Caco-2 (cell line): ENCODE data around the gene UGT1A8. TPM values are rescaled to one million over a fixed set of nuclear protein-coding genes. Genes with fewer than 3 reads are reported as not detected.

Experiments
- BruUV-seq: library from RNA; stranded (reverse); fragments of 400-500 nt; replicated peaks from 2 replicates; lab custom pipeline; 2021; lab: Mats Ljungman, UMichigan
- CTCF ChIA-PET: fragments of 300-600 bp; sonication (Branson Sonifier 250); formaldehyde crosslinking; loops from one replicate; lab custom pipeline; 2022; ENCODE audit warnings: antibody characterized with exemption; lab: Charles Lee
- POLR2A ChIA-PET: fragments of 300-600 bp; sonication (Branson Sonifier 250); formaldehyde crosslinking; loops from one replicate; lab custom pipeline; 2022; ENCODE audit warnings: antibody characterized with exemption; lab: Charles Lee
- DNase-seq, 2 experiments: peaks; one replicate each; pipeline versions ENCODE4 v3.0.0 to v3.0.0-alpha.2; 2020 to 2022
- H3K27me3 ChIP-seq: replicated peaks from 2 replicates; pipeline ENCODE4 v1.6.0; 2011; ENCODE audit warnings: low read length; ENCODE audit not compliant: control insufficient read depth, insufficient read depth
- H3K36me3 ChIP-seq: 2 replicates; pipeline ENCODE4 v1.5.1; 2011; ENCODE audit warnings: low read length; ENCODE audit not compliant: control insufficient read depth, insufficient read depth
- H3K4me1 ChIP-seq: fragments of 250-450 bp; sonication (Bioruptor Pico); 2 replicates; pipeline ENCODE4 v1.5.1; 2020; ENCODE audit warnings: mild to moderate bottlenecking
- H3K4me3 ChIP-seq: 2 replicates; pipeline ENCODE4 v1.5.1; 2011; ENCODE audit warnings: low read depth, mild to moderate bottlenecking, control low read depth, low read length
- H3K9me3 ChIP-seq: fragments of 250-450 bp; sonication (Bioruptor Pico); 2 replicates; pipeline ENCODE4 v1.5.1; 2020; ENCODE audit warnings: mild to moderate bottlenecking, moderate library complexity
- H3K27ac Mint-ChIP-seq: one replicate; pipeline ENCODE4 v1.8.0; 2022; ENCODE audit warnings: mixed read lengths; ENCODE audit not compliant: unreplicated experiment
- H3K27me3 Mint-ChIP-seq: one replicate; pipeline ENCODE4 v1.8.0; 2022; ENCODE audit warnings: mixed read lengths; ENCODE audit not compliant: insufficient read depth, unreplicated experiment
- H3K36me3 Mint-ChIP-seq: one replicate; pipeline ENCODE4 v1.8.0; 2022; ENCODE audit warnings: mild to moderate bottlenecking, mixed read lengths; ENCODE audit not compliant: insufficient read depth, unreplicated experiment
- H3K4me1 Mint-ChIP-seq: one replicate; pipeline ENCODE4 v1.8.0; 2022; ENCODE audit warnings: low read depth, mixed read lengths; ENCODE audit not compliant: unreplicated experiment
- H3K4me3 Mint-ChIP-seq: one replicate; pipeline ENCODE4 v1.8.0; 2022; ENCODE audit warnings: mild to moderate bottlenecking, moderate library complexity, mixed read lengths; ENCODE audit not compliant: unreplicated experiment
- H3K9me3 Mint-ChIP-seq: one replicate; pipeline ENCODE4 v1.8.0; 2022; ENCODE audit warnings: mixed read lengths; ENCODE audit not compliant: unreplicated experiment
- intact Hi-C: fragments of 100-400 bp; cut with micrococcal nuclease; formaldehyde crosslinking; loops from one replicate; pipeline ENCODE4 v1.10.0; 2022; ENCODE audit not compliant: unreplicated experiment
- total RNA-seq: library from RNA; stranded (reverse); gene quantifications from 2 replicates; pipeline ENCODE4 v1.2.3, GENCODE V29; 2022
- TF ChIP-seq, protein P1 (sequence below), 2 experiments: fragments of 200-600 bp in 1 of 2; IDR thresholded peaks; 1 replicate in 1 of 2; 2 replicates in 1 of 2; pipeline versions ENCODE4 v1.5.1 to v1.8.0; 2011 to 2022; ENCODE audit warnings: antibody characterized with exemption in 1 of 2, control low read depth in 1 of 2, inconsistent platforms in 1 of 2, low read depth in 1 of 2, low read length in 1 of 2, mild to moderate bottlenecking in 1 of 2, moderate library complexity in 1 of 2; ENCODE audit not compliant: insufficient read depth in 1 of 2, severe bottlenecking in 1 of 2, unreplicated experiment in 1 of 2

UGT1A8 gene
- total RNA-seq, 1 experiment from 2014 or later: 0.50 TPM

DNA sequence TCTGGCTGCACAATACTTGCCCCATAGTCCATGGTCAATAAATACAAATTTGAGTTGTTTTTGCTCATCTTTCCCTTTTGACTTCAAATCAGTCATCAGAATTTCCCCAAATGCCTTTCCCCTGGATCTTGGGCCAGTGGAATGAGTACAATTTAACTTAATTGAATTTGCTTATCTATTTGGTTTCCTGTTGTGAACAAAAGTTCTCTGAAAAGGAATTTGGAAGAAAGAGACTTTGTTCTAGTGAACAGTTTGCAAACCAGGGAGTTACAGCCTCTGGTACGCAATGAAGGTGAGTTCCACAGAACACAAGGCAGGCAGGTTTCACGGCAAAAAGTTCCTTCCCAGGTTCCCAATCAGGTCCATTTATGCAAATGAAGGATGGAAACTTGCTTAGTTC lies 141.4 kb downstream of the UGT1A8 start:
- no peaks in the 10 kb centered on the region for H3K4me1 ChIP-seq
- TF ChIP-seq, protein P1, sequence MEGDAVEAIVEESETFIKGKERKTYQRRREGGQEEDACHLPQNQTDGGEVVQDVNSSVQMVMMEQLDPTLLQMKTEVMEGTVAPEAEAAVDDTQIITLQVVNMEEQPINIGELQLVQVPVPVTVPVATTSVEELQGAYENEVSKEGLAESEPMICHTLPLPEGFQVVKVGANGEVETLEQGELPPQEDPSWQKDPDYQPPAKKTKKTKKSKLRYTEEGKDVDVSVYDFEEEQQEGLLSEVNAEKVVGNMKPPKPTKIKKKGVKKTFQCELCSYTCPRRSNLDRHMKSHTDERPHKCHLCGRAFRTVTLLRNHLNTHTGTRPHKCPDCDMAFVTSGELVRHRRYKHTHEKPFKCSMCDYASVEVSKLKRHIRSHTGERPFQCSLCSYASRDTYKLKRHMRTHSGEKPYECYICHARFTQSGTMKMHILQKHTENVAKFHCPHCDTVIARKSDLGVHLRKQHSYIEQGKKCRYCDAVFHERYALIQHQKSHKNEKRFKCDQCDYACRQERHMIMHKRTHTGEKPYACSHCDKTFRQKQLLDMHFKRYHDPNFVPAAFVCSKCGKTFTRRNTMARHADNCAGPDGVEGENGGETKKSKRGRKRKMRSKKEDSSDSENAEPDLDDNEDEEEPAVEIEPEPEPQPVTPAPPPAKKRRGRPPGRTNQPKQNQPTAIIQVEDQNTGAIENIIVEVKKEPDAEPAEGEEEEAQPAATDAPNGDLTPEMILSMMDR (IDR thresholded peaks at IDR 0.05; ENCODE audit: insufficient read depth in 1 of 2, low read depth in 1 of 2, low read length in 1 of 2, severe bottlenecking in 1 of 2, unreplicated experiment in 1 of 2): no peak
- no peaks in the 10 kb centered on the region for H3K27me3 Mint-ChIP-seq
- intact Hi-C loops: no loop called here
- H3K4me3 ChIP-seq: no peak overlapping the region
- no peak for DNase-seq
- ChIA-PET POLR2A (no interaction called here), CTCF (no interaction called here)
- no peaks in the 10 kb centered on the region for H3K9me3 ChIP-seq
- no peak overlapping the region for H3K4me3 Mint-ChIP-seq
- no peak overlapping the region for H3K27ac Mint-ChIP-seq
- no peaks in the 10 kb centered on the region for H3K9me3 Mint-ChIP-seq
- H3K27me3 ChIP-seq: no peaks in the 10 kb centered on the region
- no TSS peak for BruUV-seq
- peaks cover 11% of the 10 kb centered on the region for H3K4me1 Mint-ChIP-seq
- H3K36me3 ChIP-seq: no peaks in the 10 kb centered on the region
- H3K36me3 Mint-ChIP-seq: peaks cover 5% of the 10 kb centered on the region

DNA sequence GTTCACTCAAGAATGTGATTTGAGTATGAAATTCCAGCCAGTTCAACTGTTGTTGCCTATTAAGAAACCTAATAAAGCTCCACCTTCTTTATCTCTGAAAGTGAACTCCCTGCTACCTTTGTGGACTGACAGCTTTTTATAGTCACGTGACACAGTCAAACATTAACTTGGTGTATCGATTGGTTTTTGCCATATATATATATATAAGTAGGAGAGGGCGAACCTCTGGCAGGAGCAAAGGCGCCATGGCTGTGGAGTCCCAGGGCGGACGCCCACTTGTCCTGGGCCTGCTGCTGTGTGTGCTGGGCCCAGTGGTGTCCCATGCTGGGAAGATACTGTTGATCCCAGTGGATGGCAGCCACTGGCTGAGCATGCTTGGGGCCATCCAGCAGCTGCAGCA lies 142.6 kb downstream of the UGT1A8 start, which contains the start of gene UGT1A1:
Gene UGT1A1 (plus strand): TSS at position 228 of the 400 bp plus-strand sequence. CDS start 18 bp downstream, at position 246.
- intact Hi-C loops: no loop called here
- H3K27me3 ChIP-seq: no peaks in the 10 kb centered on the region
- DNase-seq: no peak
- H3K27me3 Mint-ChIP-seq: no peaks in the 10 kb centered on the region
- no peak within 1 kb of the TSS for H3K27ac Mint-ChIP-seq
- peaks cover 10% of the 10 kb centered on the region for H3K36me3 Mint-ChIP-seq
- no peaks in the 10 kb centered on the region for H3K4me1 ChIP-seq
- H3K9me3 ChIP-seq: no peaks in the 10 kb centered on the region
- no peak within 1 kb of the TSS for H3K4me3 ChIP-seq
- POLR2A ChIA-PET: no interaction called here
- H3K9me3 Mint-ChIP-seq: no peaks in the 10 kb centered on the region
- H3K4me1 Mint-ChIP-seq: peaks cover 16% of the 10 kb centered on the region
- no TSS peak for BruUV-seq
- CTCF ChIA-PET: no interaction called here
- H3K4me3 Mint-ChIP-seq: no peak within 1 kb of the TSS
- TF ChIP-seq, protein P1 (IDR thresholded peaks at IDR 0.05; ENCODE audit: insufficient read depth in 1 of 2, low read depth in 1 of 2, low read length in 1 of 2, severe bottlenecking in 1 of 2, unreplicated experiment in 1 of 2): no peak
- H3K36me3 ChIP-seq: no peaks in the 10 kb centered on the region

DNA sequence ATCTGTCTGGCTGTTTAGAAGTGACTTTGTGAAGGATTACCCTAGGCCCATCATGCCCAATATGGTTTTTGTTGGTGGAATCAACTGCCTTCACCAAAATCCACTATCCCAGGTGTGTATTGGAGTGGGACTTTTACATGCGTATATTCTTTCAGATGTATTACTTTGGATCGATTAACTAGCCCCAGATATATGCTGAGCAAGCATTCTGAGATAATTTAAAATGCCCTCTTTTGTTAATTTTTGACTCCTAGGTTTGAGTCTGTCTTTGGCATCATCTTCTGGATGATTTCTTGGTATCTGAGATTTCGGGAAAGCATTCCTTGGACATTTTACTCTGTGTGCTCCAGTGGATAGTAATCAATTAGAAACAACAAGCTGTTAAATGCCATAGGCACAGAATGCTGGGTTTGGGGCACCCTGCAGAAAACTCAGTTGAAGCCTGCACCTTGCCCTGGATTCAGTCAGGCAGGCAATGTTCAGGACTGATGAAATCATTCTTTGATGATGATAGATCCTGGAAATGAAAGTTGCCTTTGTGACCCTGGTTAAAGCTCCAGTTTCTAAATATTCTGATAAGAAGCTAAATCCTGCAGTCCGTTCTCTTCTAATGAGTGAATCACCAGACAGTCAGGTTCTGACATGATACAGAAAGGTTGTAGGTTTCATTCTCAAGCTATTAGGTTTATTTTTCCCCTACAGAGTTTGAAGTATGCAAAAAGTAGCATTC lies 143.8 kb downstream of the UGT1A8 start:
- Histone ChIP-seq H3K4me3 (no peak overlapping the region), H3K4me1 (no peaks in the 10 kb centered on the region), H3K9me3 (no peaks in the 10 kb centered on the region), H3K36me3 (no peaks in the 10 kb centered on the region), H3K27me3 (no peaks in the 10 kb centered on the region)
- ChIA-PET POLR2A (no interaction called here), CTCF (no interaction called here)
- intact Hi-C loops: no loop called here
- no peak overlapping the region for H3K4me3 Mint-ChIP-seq
- H3K27ac Mint-ChIP-seq: no peak overlapping the region
- peaks cover 16% of the 10 kb centered on the region for H3K4me1 Mint-ChIP-seq
- H3K36me3 Mint-ChIP-seq: peaks cover 10% of the 10 kb centered on the region
- no peak for DNase-seq
- H3K9me3 Mint-ChIP-seq: no peaks in the 10 kb centered on the region
- TF ChIP-seq, protein P1 (IDR thresholded peaks at IDR 0.05; ENCODE audit: insufficient read depth in 1 of 2, low read depth in 1 of 2, low read length in 1 of 2, severe bottlenecking in 1 of 2, unreplicated experiment in 1 of 2): no peak
- no TSS peak for BruUV-seq
- no peaks in the 10 kb centered on the region for H3K27me3 Mint-ChIP-seq
